Activated naive CD4-positive, alpha-beta T cell treated with anti-CD3 and anti-CD28 coated beads, Interleukin-2, amount 10 ng/mL, durations not matched to agents 7 days and 5 days (primary cell): Measurements from ENCODE around the gene SLF2.

Source experiments
- CTCF ChIA-PET: fragments of 350-600 bp; sonication (Branson Sonifier 250); formaldehyde crosslinking; loops from one replicate; lab custom pipeline; 2021; ENCODE audit warnings: antibody characterized with exemption; lab: Charles Lee
- DNase-seq: peaks from one replicate; pipeline ENCODE4 v3.0.0-alpha.2; 2020
- H3K27ac Mint-ChIP-seq: one replicate; pipeline ENCODE4 v1.8.0; 2021; ENCODE audit warnings: mild to moderate bottlenecking, moderate library complexity, mixed read lengths
- H3K27me3 Mint-ChIP-seq: one replicate; pipeline ENCODE4 v1.8.0; 2021; ENCODE audit warnings: mild to moderate bottlenecking, mixed read lengths
- H3K36me3 Mint-ChIP-seq: one replicate; pipeline ENCODE4 v1.8.0; 2021; ENCODE audit warnings: mixed read lengths
- H3K4me1 Mint-ChIP-seq: one replicate; pipeline ENCODE4 v1.8.0; 2021; ENCODE audit warnings: mixed read lengths
- H3K4me3 Mint-ChIP-seq: one replicate; pipeline ENCODE4 v1.8.0; 2021; ENCODE audit warnings: mild to moderate bottlenecking, moderate library complexity, mixed read lengths
- H3K9me3 Mint-ChIP-seq: one replicate; pipeline ENCODE4 v1.8.0; 2021; ENCODE audit warnings: mixed read lengths

The SLF2 gene, protein sequence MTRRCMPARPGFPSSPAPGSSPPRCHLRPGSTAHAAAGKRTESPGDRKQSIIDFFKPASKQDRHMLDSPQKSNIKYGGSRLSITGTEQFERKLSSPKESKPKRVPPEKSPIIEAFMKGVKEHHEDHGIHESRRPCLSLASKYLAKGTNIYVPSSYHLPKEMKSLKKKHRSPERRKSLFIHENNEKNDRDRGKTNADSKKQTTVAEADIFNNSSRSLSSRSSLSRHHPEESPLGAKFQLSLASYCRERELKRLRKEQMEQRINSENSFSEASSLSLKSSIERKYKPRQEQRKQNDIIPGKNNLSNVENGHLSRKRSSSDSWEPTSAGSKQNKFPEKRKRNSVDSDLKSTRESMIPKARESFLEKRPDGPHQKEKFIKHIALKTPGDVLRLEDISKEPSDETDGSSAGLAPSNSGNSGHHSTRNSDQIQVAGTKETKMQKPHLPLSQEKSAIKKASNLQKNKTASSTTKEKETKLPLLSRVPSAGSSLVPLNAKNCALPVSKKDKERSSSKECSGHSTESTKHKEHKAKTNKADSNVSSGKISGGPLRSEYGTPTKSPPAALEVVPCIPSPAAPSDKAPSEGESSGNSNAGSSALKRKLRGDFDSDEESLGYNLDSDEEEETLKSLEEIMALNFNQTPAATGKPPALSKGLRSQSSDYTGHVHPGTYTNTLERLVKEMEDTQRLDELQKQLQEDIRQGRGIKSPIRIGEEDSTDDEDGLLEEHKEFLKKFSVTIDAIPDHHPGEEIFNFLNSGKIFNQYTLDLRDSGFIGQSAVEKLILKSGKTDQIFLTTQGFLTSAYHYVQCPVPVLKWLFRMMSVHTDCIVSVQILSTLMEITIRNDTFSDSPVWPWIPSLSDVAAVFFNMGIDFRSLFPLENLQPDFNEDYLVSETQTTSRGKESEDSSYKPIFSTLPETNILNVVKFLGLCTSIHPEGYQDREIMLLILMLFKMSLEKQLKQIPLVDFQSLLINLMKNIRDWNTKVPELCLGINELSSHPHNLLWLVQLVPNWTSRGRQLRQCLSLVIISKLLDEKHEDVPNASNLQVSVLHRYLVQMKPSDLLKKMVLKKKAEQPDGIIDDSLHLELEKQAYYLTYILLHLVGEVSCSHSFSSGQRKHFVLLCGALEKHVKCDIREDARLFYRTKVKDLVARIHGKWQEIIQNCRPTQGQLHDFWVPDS

DNA sequence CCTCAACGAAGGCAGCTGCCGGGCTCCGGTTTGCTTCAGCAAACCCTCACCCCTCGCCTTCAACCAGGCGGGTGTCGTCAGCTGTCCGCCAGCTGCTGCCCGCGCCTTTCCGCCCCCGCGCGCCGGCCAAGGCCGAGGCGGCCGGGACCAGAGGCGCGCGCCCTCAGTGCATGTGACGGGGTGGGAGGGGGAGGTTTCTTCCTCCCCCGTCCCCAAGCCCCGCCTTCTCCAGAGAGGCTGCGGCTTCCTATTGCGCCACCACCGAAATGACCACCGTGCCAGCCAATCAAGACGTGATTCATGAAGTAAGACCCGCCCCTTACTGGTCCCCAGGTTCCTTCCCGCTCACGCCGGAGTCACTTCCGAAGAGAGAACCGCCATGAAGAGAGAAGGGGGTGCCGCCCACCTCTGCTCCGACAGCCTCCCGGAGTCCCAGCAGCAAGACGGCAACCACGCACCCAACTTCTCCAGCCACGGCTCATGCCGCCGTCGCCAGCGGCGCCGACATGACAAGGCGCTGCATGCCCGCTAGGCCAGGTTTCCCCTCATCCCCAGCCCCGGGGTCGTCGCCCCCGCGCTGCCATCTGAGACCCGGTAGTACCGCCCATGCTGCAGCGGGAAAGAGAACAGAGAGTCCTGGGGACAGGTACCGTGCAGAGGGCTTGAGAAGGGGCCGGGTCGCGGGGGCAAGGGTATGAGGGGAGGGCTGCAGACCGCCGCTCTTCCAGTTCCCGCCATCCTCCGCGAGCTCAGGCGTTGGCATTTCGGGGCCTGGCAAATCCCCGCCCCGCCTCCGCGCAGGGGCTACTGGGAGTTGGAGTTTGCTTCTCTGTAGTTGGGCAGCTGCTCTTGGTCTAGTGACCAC, at the start of gene SLF2:
Gene SLF2, plus strand, starts transcription at position 359 of the 865 bp plus-strand sequence. Its CDS starts 148 bp downstream, at position 507.
- H3K27ac Mint-ChIP-seq = peak within 1 kb of the TSS; percentile 94
- DNase-seq = peak; percentile 96
- no peaks in the 10 kb centered on the region for H3K9me3 Mint-ChIP-seq
- H3K27me3 Mint-ChIP-seq = peaks cover 4% of the 10 kb centered on the region
- CTCF ChIA-PET = interaction anchor here (0.9 kb wide), 2 partner anchors 24 to 84 kb away, joined by 3 read pairs; no protein-coding TSS in a partner anchor
- peaks cover 25% of the 10 kb centered on the region for H3K36me3 Mint-ChIP-seq
- peaks cover 56% of the 10 kb centered on the region for H3K4me1 Mint-ChIP-seq
- H3K4me3 Mint-ChIP-seq = peak within 1 kb of the TSS; percentile 98

DNA sequence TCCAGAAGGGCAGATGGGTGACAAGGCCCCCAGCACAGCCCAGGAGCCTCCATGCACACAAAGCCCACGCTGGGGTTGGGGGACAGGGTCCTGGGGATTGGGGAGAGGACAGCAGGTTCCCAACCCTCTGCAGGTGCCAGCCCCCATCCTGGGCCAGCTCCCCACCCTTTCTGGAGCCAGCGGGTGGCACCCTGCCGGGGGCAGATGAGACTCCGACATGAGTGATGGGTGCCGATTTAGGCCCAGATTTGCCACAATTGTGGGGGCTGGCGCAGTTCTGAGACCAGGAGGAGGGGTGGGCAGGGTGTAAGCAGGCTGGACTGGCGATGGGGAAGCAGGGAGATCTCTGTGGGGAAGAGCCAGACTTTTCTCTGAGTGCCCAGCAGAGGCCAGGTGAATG, 49.3 kb upstream of the SLF2 start:
- Mint-ChIP-seq H3K27ac (no peak overlapping the region), H3K27me3 (peaks cover 82% of the 10 kb centered on the region), H3K9me3 (no peaks in the 10 kb centered on the region), H3K36me3 (no peaks in the 10 kb centered on the region), H3K4me1 (no peaks in the 10 kb centered on the region), H3K4me3 (no peak overlapping the region)
- CTCF ChIA-PET = no interaction called here
- DNase-seq = no peak

DNA sequence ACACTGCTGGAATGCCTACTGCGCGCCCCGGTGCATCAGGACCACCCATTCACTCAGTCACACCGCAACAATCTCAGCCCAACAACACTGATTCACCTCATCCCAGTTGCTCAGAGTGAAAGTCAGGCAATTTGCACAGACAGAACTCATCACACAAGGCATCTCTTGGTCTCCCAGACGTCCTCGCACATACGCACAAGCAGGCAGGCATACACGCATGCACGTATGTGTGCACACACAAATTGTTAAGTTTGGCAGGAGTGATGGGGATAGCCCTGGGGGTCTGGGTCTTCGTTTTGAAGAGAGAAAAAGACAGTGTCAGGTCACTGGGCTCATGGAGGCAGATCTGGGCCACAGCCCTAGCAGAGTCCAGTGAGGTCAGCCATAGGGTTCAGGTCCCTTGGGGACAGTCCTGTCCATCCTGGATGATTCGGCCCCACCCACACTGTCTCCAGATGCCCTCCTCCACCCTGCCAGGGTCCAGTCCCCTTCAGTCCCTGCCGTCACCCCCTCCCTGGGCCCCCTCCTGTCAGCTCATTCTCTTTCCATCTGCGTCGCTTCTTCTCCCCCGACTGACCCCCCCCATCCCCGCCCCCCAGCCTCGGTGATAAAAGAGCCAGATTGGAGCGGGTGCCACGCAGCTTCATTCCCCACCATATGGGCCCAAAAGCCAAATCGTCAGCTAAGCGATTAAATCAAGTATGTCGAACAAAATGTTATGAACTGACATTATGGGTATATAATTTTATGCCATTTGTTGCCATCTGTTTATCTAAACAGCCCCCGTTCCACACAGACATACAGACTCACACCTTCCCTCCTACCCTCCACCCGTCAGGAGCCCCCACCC, 48.5 kb upstream of the SLF2 start:
- no peaks in the 10 kb centered on the region for H3K36me3 Mint-ChIP-seq
- H3K27me3 Mint-ChIP-seq = peaks cover 83% of the 10 kb centered on the region
- DNase-seq = no peak
- no peak overlapping the region for H3K4me3 Mint-ChIP-seq
- CTCF ChIA-PET = no interaction called here
- H3K4me1 Mint-ChIP-seq = no peaks in the 10 kb centered on the region
- no peaks in the 10 kb centered on the region for H3K9me3 Mint-ChIP-seq
- H3K27ac Mint-ChIP-seq = no peak overlapping the region

DNA sequence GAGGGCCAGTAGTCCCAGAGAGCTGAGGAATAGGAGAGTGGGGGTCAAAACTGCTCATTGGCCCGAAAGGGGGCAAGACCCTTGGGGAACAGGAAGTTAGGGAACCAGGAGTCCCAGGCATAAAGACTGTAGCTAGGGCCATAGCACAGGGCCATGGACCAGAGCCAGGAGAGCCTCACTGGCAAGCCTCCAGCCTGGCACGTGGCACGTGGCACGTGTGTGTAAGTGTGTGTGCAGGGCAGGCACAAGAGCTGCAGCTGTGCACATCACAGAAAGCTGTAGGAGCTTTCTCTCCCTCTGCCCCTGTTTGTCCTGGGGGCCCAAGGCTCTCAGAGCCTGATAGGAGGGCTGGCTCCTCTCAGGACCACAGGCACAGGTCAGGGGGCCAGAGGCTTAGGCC, 47.8 kb upstream of the SLF2 start:
- Mint-ChIP-seq H3K27me3 (peaks cover 82% of the 10 kb centered on the region), H3K4me3 (no peak overlapping the region), H3K36me3 (no peaks in the 10 kb centered on the region), H3K9me3 (no peaks in the 10 kb centered on the region), H3K27ac (no peak overlapping the region), H3K4me1 (no peaks in the 10 kb centered on the region)
- CTCF ChIA-PET = interaction anchor here (1.0 kb wide), 1 partner anchor 14 kb away, joined by 3 read pairs; no protein-coding TSS in a partner anchor
- no peak for DNase-seq

DNA sequence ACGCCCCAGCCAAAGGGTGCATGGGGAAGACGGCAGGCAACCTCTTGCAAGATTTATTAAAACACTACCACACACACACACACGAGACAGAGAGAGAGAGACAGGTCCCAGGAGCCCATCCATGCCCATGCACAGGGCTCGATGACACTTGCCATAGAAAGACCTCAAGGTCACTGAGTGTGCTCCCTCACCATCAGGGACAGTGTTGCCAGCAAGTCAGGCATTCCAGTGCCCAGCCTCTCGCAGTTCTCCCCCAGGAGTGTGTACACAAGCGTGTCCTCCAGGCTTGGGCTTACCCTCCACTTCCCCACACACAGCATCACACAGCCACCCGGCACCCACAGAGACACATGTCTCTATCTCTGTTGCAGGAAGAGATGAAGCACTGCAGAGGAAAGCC, 46.8 kb upstream of the SLF2 start:
- no peak overlapping the region for H3K27ac Mint-ChIP-seq
- no peak overlapping the region for H3K4me3 Mint-ChIP-seq
- no peak for DNase-seq
- no peaks in the 10 kb centered on the region for H3K36me3 Mint-ChIP-seq
- H3K27me3 Mint-ChIP-seq = peaks cover 76% of the 10 kb centered on the region
- CTCF ChIA-PET = no interaction called here
- H3K9me3 Mint-ChIP-seq = no peaks in the 10 kb centered on the region
- H3K4me1 Mint-ChIP-seq = no peaks in the 10 kb centered on the region

DNA sequence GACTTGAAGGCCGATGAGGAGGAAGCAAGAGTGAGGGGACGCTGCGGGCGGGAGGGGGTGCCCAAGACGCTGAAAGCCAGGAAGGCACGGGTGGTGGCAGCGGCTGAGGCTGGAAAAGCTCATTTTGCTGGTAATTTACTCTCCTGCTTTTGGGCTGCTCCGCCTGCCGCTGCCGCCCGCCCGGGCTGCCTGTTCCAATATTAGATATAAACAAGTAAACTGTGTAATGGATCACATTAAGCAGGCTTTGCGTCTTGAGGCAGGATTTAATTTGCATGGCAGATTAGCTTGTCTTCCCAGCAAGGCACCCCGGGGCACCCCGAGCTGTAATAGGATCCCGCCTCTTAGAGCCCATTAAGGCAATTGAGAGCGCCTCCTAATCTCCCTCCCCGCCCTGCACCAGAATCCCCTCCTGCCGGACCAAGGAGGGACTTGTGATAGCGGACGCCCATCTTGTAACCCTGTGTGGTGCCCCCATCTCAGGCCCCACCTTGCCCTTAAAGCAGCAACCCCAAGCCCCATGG, 46.1 kb upstream of the SLF2 start:
- H3K36me3 Mint-ChIP-seq = no peaks in the 10 kb centered on the region
- peaks cover 73% of the 10 kb centered on the region for H3K27me3 Mint-ChIP-seq
- H3K9me3 Mint-ChIP-seq = no peaks in the 10 kb centered on the region
- H3K4me1 Mint-ChIP-seq = no peaks in the 10 kb centered on the region
- no peak for DNase-seq
- no peak overlapping the region for H3K27ac Mint-ChIP-seq
- CTCF ChIA-PET = no interaction called here
- no peak overlapping the region for H3K4me3 Mint-ChIP-seq

DNA sequence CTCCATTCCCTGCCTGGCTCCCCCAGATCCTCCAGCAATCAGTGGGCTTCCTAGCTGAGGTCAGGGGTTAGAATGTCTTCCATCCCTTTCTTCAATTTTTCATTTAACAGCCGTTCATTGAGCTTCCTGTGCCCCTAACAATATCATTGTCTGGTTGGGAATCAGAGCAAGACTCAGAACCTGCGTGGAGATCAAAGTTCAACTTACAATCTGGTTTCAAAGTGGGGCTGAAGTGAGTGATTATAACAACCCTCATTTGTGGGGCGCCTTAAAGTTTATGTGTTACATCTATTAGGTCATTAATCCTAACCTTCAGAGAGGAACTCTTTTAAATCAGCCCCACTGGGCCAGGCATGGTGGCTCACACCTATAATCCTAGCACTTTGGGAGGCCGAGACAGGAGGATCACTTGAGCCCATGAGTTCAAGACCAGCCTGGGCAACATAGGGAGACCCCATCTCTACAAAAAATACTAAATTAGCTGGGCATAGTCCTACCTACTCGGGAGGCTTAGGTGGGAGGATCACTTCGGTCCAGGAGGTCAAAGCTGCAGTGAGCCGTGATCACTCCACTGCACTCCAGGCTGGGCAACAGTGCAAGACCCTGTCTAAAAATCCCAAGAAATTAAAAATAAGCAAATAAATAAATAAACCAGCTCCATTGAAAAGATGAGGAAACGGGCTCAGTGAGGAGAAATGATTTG, 45.4 kb upstream of the SLF2 start:
- H3K4me3 Mint-ChIP-seq = no peak overlapping the region
- DNase-seq = no peak
- CTCF ChIA-PET = interaction anchor here (0.6 kb wide), 1 partner anchor 19 kb away, joined by 3 read pairs; no protein-coding TSS in a partner anchor
- no peaks in the 10 kb centered on the region for H3K9me3 Mint-ChIP-seq
- no peak overlapping the region for H3K27ac Mint-ChIP-seq
- peaks cover 68% of the 10 kb centered on the region for H3K27me3 Mint-ChIP-seq
- no peaks in the 10 kb centered on the region for H3K4me1 Mint-ChIP-seq
- no peaks in the 10 kb centered on the region for H3K36me3 Mint-ChIP-seq

DNA sequence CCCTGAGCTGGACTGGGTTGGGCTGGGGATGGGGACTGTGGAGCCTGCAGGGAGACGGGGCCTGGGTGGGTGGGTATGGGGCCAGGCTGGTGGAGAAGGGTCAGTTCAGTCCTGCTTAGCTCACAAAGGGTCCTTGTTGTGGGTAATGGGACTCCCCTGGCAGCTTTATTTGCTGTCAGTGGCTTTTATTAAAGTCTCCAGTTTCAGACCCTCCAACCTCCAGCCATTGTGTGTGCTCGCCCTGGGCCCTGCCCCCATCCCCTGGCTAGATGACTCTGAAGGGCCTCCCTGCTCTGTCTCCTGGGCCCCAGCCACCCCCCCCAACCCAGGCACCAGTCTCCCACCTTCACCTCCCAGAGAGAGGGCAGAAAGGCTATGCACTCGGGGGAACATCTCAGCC, 44.4 kb upstream of the SLF2 start:
- Mint-ChIP-seq H3K27ac (no peak overlapping the region), H3K4me3 (no peak overlapping the region), H3K27me3 (peaks cover 69% of the 10 kb centered on the region), H3K9me3 (no peaks in the 10 kb centered on the region), H3K36me3 (no peaks in the 10 kb centered on the region), H3K4me1 (no peaks in the 10 kb centered on the region)
- CTCF ChIA-PET = no interaction called here
- DNase-seq = no peak

DNA sequence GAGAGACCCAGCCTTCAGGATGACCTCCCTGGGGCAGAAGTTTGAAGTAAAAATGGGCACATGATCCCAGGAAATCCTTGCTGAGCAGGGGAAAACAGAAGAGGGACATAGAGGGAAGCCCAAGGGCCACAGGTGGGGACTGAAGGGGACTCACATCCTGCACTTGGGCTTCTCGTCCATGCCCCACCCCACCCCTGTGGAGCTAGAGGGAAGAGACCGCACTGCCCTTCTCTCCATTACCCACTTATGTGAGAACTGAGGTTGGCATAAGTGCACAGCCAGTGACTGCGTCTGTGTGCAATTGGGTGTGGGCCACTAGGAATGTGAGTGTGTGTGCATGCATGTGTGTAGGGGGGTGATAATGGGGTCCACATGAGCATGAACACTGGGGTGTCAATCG, 43.4 kb upstream of the SLF2 start:
- Mint-ChIP-seq H3K4me3 (no peak overlapping the region), H3K4me1 (no peaks in the 10 kb centered on the region), H3K27ac (no peak overlapping the region), H3K27me3 (peaks cover 60% of the 10 kb centered on the region), H3K9me3 (no peaks in the 10 kb centered on the region), H3K36me3 (no peaks in the 10 kb centered on the region)
- no peak for DNase-seq
- CTCF ChIA-PET = no interaction called here

DNA sequence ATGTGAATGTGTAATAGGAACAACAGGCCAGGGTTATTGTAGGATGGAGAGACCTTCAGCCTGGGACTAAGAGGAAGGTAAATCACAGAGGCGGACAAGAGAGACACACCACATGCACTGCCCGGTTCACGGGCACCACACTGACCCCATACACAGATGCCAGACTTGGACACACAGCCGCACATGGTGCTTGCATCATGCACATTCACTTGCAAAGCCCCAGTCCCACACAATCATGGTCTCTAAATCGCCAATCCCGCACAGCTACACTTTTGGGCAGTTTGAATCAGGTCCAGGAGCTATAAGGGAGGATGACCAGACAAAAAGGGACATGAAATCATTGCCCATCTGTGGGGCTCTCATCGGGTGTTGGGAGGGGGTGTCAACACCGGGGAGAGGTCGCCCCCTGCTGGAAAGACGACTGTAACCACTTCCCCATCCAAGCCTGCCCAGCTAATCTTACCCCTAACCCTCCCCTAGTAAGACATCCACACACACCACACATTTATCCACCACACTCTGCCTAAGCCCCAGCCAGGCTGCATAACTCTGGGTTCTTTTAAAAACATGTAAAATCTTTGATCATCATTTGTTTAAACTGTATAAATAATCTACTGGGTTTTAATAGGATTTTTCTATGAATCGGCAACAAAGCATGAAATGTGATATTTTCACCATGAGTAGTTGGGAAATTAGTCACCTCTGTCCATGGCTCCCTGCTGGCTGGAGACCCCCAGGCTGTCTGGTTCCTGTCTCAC, 40.5 kb upstream of the SLF2 start:
- CTCF ChIA-PET = interaction anchor here (0.7 to 2.8 kb wide), 12 partner anchors 15 to 421 kb away, joined by 3 to 12 read pairs (median 4); no protein-coding TSS in a partner anchor
- Mint-ChIP-seq H3K9me3 (no peaks in the 10 kb centered on the region), H3K36me3 (no peaks in the 10 kb centered on the region), H3K4me3 (no peak overlapping the region), H3K27me3 (peaks cover 41% of the 10 kb centered on the region), H3K27ac (no peak overlapping the region), H3K4me1 (no peaks in the 10 kb centered on the region)
- DNase-seq = peak; percentile 72

DNA sequence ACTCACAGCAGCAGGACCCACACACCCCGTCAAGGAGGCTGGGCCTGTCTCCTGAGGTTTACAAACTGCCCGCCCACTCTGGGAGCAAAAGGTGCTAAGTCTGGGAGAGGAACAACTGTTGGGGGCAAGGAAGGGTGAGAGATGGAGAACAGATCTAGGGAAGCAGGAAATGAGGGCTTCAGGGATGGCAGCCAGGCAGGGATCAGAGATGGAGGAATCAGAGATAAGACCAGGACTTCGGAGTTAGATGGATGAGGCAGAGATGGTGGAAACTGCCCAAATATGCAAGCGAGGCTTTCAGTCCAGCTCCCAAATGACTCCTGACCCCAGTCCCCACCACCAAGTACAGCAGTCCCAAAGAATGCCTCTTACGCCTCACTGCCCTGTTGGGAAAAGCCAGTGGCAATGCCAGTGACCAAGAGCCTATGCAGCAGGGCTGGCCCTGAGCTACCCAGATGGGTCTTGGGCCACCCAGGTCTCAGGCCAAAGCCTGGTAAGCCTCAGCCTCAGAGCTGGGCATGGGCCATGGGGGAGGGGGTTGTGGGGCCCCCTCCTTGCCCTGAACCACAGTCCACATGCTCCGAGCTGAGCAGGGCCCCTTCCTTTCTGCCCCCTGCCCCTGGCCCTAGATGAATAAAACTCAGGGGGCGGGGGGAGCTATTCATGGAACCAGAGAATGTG, 39.5 kb upstream of the SLF2 start:
- no peak overlapping the region for H3K4me3 Mint-ChIP-seq
- no peaks in the 10 kb centered on the region for H3K4me1 Mint-ChIP-seq
- no peaks in the 10 kb centered on the region for H3K9me3 Mint-ChIP-seq
- peaks cover 41% of the 10 kb centered on the region for H3K27me3 Mint-ChIP-seq
- no peak for DNase-seq
- H3K36me3 Mint-ChIP-seq = no peaks in the 10 kb centered on the region
- CTCF ChIA-PET = interaction anchor here (1.5 to 2.8 kb wide), 2 partner anchors 50 to 312 kb away, joined by 5 to 12 read pairs; no protein-coding TSS in a partner anchor
- H3K27ac Mint-ChIP-seq = no peak overlapping the region
